HepG2 (cell line): Measurements from ENCODE around the gene CLIC3. TPM values are rescaled to one million over a fixed set of nuclear protein-coding genes. Genes with fewer than 3 reads are reported as not detected.
A peak's percentile ranks its signal among the peaks of the same experiment; 100 is the strongest.

ENCODE experiments used
- EED ChIP-seq: sonication (generic); formaldehyde crosslinking; IDR thresholded peaks from 2 replicates; pipeline ENCODE4 v1.5.0; 2020; ENCODE audit warnings: mild to moderate bottlenecking, missing genetic modification reagents
- KDM2A ChIP-seq: sonication (generic); formaldehyde crosslinking; IDR thresholded peaks from 2 replicates; pipeline ENCODE4 v1.4.0; 2020; ENCODE audit warnings: low read depth, missing genetic modification reagents, borderline replicate concordance
- KDM3A ChIP-seq: IDR thresholded peaks from 2 replicates; pipeline ENCODE4 v1.6.1; 2018; ENCODE audit warnings: low read depth, missing compliant biosample characterization
- NCOA5 ChIP-seq: sonication (generic); formaldehyde crosslinking; IDR thresholded peaks from 2 replicates; pipeline ENCODE4 v1.4.0; 2020; ENCODE audit warnings: missing genetic modification reagents
- ZBTB4 ChIP-seq: sonication (generic); formaldehyde crosslinking; IDR thresholded peaks from 2 replicates; pipeline ENCODE4 v1.4.0; 2020; ENCODE audit warnings: missing genetic modification reagents, mild to moderate bottlenecking, borderline replicate concordance
- ZFX ChIP-seq: sonication (generic); formaldehyde crosslinking; IDR thresholded peaks from 2 replicates; pipeline ENCODE4 v1.4.0; 2020; ENCODE audit warnings: mild to moderate bottlenecking, low read depth, missing genetic modification reagents, moderate library complexity
- ZNF569 ChIP-seq: sonication (generic); formaldehyde crosslinking; IDR thresholded peaks from 2 replicates; pipeline ENCODE4 v1.5.0; 2020; ENCODE audit warnings: mild to moderate bottlenecking, missing genetic modification reagents, moderate library complexity, borderline replicate concordance
- polyA plus RNA-seq, 8 experiments: library from polyadenylated mRNA; depleted of rRNA in 3 of 8; stranded (reverse) in 7 of 8; unstranded in 1 of 8; fragments of >200 nt; fragmentation: Illumina TruSeq in 4 of 8; extraction: Trizol in 4 of 8; gene quantifications; 2 replicates each; pipeline versions ENCODE4 v1.2.1 to v1.2.3, GENCODE V29; 2011 to 2016; ENCODE audit warnings: low read depth in 4 of 8, missing spikeins in 1 of 8, mixed read lengths in 1 of 8; ENCODE audit not compliant: insufficient read depth in 1 of 8
- total RNA-seq, 5 experiments: library from RNA; depleted of rRNA; stranded (reverse); fragments of >200 nt; fragmentation: Illumina TruSeq; extraction: Trizol; gene quantifications; 2 replicates each; pipeline ENCODE4 v1.2.3, GENCODE V29; 2016; ENCODE audit warnings: low read depth in 1 of 5
- TF ChIP-seq, protein P1 (sequence below): sonication (generic); formaldehyde crosslinking; IDR thresholded peaks from 2 replicates; pipeline ENCODE4 v1.4.0; 2020; ENCODE audit warnings: missing genetic modification reagents
- TF ChIP-seq, protein P2 (sequence below): sonication (generic); formaldehyde crosslinking; IDR thresholded peaks from 2 replicates; pipeline ENCODE4 v1.5.1; 2020; ENCODE audit warnings: missing genetic modification reagents, mild to moderate bottlenecking, borderline replicate concordance
- TF ChIP-seq, protein P3 (sequence below): fragments of 450-650 bp; IDR thresholded peaks from 2 replicates; pipeline ENCODE4 v1.6.1; 2016

Gene CLIC3
- total and polyA plus RNA-seq, 2 of the 13 experiments (the other 11 are each of a cell fraction or from before 2014, with no cell fraction given), result 0.51 to 1.5 TPM

GRCh38 chr9:136946228-136947027, 49.9 kb downstream of the CLIC3 start (continued):
- TF ChIP-seq, protein P1, sequence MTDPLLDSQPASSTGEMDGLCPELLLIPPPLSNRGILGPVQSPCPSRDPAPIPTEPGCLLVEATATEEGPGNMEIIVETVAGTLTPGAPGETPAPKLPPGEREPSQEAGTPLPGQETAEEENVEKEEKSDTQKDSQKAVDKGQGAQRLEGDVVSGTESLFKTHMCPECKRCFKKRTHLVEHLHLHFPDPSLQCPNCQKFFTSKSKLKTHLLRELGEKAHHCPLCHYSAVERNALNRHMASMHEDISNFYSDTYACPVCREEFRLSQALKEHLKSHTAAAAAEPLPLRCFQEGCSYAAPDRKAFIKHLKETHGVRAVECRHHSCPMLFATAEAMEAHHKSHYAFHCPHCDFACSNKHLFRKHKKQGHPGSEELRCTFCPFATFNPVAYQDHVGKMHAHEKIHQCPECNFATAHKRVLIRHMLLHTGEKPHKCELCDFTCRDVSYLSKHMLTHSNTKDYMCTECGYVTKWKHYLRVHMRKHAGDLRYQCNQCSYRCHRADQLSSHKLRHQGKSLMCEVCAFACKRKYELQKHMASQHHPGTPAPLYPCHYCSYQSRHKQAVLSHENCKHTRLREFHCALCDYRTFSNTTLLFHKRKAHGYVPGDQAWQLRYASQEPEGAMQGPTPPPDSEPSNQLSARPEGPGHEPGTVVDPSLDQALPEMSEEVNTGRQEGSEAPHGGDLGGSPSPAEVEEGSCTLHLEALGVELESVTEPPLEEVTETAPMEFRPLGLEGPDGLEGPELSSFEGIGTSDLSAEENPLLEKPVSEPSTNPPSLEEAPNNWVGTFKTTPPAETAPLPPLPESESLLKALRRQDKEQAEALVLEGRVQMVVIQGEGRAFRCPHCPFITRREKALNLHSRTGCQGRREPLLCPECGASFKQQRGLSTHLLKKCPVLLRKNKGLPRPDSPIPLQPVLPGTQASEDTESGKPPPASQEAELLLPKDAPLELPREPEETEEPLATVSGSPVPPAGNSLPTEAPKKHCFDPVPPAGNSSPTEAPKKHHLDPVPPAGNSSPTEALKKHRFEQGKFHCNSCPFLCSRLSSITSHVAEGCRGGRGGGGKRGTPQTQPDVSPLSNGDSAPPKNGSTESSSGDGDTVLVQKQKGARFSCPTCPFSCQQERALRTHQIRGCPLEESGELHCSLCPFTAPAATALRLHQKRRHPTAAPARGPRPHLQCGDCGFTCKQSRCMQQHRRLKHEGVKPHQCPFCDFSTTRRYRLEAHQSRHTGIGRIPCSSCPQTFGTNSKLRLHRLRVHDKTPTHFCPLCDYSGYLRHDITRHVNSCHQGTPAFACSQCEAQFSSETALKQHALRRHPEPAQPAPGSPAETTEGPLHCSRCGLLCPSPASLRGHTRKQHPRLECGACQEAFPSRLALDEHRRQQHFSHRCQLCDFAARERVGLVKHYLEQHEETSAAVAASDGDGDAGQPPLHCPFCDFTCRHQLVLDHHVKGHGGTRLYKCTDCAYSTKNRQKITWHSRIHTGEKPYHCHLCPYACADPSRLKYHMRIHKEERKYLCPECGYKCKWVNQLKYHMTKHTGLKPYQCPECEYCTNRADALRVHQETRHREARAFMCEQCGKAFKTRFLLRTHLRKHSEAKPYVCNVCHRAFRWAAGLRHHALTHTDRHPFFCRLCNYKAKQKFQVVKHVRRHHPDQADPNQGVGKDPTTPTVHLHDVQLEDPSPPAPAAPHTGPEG, result no peak
- no peak for TF ChIP-seq KDM2A (CRISPR knock-in tag)
- 0 out of 2 replicates have a peak, but pooled peaks have one; percentile 21 for TF ChIP-seq EED (CRISPR knock-in tag)
- TF ChIP-seq, protein P2, sequence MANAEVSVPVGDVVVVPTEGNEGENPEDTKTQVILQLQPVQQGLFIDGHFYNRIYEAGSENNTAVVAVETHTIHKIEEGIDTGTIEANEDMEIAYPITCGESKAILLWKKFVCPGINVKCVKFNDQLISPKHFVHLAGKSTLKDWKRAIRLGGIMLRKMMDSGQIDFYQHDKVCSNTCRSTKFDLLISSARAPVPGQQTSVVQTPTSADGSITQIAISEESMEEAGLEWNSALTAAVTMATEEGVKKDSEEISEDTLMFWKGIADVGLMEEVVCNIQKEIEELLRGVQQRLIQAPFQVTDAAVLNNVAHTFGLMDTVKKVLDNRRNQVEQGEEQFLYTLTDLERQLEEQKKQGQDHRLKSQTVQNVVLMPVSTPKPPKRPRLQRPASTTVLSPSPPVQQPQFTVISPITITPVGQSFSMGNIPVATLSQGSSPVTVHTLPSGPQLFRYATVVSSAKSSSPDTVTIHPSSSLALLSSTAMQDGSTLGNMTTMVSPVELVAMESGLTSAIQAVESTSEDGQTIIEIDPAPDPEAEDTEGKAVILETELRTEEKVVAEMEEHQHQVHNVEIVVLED (CRISPR knock-in tag), result no peak
- TF ChIP-seq, protein P3, sequence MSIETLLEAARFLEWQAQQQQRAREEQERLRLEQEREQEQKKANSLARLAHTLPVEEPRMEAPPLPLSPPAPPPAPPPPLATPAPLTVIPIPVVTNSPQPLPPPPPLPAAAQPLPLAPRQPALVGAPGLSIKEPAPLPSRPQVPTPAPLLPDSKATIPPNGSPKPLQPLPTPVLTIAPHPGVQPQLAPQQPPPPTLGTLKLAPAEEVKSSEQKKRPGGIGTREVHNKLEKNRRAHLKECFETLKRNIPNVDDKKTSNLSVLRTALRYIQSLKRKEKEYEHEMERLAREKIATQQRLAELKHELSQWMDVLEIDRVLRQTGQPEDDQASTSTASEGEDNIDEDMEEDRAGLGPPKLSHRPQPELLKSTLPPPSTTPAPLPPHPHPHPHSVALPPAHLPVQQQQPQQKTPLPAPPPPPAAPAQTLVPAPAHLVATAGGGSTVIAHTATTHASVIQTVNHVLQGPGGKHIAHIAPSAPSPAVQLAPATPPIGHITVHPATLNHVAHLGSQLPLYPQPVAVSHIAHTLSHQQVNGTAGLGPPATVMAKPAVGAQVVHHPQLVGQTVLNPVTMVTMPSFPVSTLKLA, result no peak
- 0 out of 2 replicates have a peak, but pooled peaks have one; percentile 50 for TF ChIP-seq ZBTB4 (CRISPR knock-in tag)
- no peak for TF ChIP-seq NCOA5 (CRISPR knock-in tag)
- TF ChIP-seq ZFX (CRISPR knock-in tag), result 0 out of 2 replicates have a peak, but pooled peaks have one; percentile 29
- 0 out of 2 replicates have a peak, but pooled peaks have one; percentile 15 for TF ChIP-seq KDM3A
- TF ChIP-seq ZNF569 (CRISPR knock-in tag), result no peak
- TF ChIP-seq, all 625 proteins: peak for 9
